ENCODE data around the gene EIF3B.
"Not testable (repeated sequence)": the region's sequence is repeated elsewhere in the genome, so short reads cannot be mapped to it uniquely, and the experiment has no call there.

Gene EIF3B

GRCh38 chr7:2326951-2327350, 27.7 kb upstream of the EIF3B start:
- no peak for DNase-seq (ENCODE audit: extremely low read depth, low read depth)

GRCh38 chr7:2330493-2330892, 24.1 kb upstream of the EIF3B start:
- DNase-seq (ENCODE audit: extremely low read depth, low read depth): no peak
- TF ChIP-seq CTCF (IDR thresholded peaks at IDR 0.05; ENCODE audit: low read depth, low read length): no peak

More at GRCh38 chr7:2326951-2327350, 27.7 kb upstream of the EIF3B start:
- TF ChIP-seq CTCF (IDR thresholded peaks at IDR 0.05; ENCODE audit: low read depth, low read length): no peak

GRCh38 chr7:2331707-2332106, 22.9 kb upstream of the EIF3B start:
- TF ChIP-seq CTCF (IDR thresholded peaks at IDR 0.05; ENCODE audit: low read depth, low read length): no peak
- no peak for DNase-seq (ENCODE audit: extremely low read depth, low read depth)

- DNase-seq (ENCODE audit: extremely low read depth, low read depth): not testable (repeated sequence)
These were observed 21.9 kb upstream of the EIF3B start for GRCh38 chr7:2332606-2333231.

GRCh38 chr7:2336626-2337299, 17.9 kb upstream of the EIF3B start:
- TF ChIP-seq CTCF (IDR thresholded peaks at IDR 0.05; ENCODE audit: low read depth, low read length): no peak
- DNase-seq (ENCODE audit: extremely low read depth, low read depth): no peak

GRCh38 chr7:2347351-2348063, 7.1 kb upstream of the EIF3B start:
- DNase-seq (ENCODE audit: extremely low read depth, low read depth): not testable (repeated sequence)

- no peak for DNase-seq (ENCODE audit: extremely low read depth, low read depth)
- no peak for TF ChIP-seq CTCF (IDR thresholded peaks at IDR 0.05; ENCODE audit: low read depth, low read length)
These were observed 4.6 kb upstream of the EIF3B start for GRCh38 chr7:2350055-2350454.

- no peak for DNase-seq (ENCODE audit: extremely low read depth, low read depth)
- TF ChIP-seq CTCF (IDR thresholded peaks at IDR 0.05; ENCODE audit: low read depth, low read length): no peak
These were observed 3.8 kb upstream of the EIF3B start for GRCh38 chr7:2350861-2351260.
